GM12875 (cell line): ENCODE results near the gene PGBD1.

Experiments
- H3K4me3 ChIP-seq: one replicate; pipeline ENCODE4 v1.5.1; 2011; ENCODE audit warnings: low read depth, low read length, control low read depth
- TF ChIP-seq, protein P1 (sequence below): IDR thresholded peaks from 2 replicates; pipeline ENCODE4 v1.5.1; 2011; ENCODE audit warnings: low read depth, mild to moderate bottlenecking, control low read depth, inconsistent platforms, low read length, moderate library complexity, borderline replicate concordance; ENCODE audit not compliant: insufficient read depth

The PGBD1 gene

DNA sequence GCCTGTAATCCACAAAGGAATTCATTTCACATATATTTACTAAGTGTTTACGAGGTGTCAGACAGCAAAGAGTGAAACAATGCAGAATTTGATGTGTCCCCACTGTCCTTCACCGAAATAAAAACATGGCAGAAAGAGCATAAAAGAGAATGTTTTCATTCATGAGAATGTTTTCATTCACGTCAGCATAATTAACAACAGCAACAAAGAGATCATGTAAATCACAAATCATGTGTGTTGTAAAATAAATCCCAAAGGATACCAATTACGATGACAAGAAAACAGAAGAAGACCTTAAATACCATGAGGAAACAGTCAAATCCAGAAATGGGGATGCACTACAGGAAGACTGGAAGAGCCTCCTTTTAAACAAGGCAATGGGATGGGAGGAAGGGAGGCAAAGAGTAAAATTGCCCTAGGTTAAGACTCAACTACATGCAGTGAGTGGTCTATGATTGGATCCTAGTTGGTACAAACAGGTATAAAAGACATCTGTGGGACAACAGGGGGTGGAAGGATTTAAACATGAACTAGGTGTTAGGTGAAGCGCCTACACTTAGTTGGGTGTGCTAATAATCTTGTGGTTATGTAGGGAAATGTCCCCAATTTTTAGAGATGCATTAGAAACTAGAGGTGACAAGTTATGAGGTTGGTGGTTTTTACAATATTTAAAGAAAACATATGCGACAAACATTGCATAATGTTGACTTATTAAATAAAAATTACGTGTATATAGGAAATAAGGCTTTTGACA lies 53.1 kb downstream of the PGBD1 start:
- TF ChIP-seq, protein P1, sequence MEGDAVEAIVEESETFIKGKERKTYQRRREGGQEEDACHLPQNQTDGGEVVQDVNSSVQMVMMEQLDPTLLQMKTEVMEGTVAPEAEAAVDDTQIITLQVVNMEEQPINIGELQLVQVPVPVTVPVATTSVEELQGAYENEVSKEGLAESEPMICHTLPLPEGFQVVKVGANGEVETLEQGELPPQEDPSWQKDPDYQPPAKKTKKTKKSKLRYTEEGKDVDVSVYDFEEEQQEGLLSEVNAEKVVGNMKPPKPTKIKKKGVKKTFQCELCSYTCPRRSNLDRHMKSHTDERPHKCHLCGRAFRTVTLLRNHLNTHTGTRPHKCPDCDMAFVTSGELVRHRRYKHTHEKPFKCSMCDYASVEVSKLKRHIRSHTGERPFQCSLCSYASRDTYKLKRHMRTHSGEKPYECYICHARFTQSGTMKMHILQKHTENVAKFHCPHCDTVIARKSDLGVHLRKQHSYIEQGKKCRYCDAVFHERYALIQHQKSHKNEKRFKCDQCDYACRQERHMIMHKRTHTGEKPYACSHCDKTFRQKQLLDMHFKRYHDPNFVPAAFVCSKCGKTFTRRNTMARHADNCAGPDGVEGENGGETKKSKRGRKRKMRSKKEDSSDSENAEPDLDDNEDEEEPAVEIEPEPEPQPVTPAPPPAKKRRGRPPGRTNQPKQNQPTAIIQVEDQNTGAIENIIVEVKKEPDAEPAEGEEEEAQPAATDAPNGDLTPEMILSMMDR, result no peak
- H3K4me3 ChIP-seq, result no peak overlapping the region

DNA sequence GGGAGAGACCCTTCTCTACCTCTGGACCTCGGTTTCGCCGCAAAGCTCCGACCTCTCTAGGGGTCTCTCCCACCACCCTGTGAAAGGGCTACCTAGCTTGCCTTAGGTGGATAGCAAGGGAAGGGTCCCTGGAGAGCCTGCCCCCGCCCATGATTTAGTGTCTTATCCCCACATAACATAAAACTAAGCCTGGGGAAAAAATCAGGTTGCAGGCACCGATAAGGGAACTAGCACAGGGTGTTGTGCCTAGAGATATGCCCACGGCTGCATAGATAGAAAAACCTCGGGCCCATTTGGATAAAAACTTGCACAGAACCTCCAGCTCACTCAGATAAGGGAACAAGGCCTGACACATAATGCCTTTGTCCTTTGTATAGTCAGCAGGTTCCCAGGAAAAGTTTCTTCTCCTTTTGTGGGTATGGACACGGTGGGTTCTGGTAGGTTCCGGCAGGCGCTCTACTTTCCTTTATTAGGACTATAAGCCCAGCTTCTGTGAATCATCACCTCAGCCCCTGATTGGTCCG lies 53.7 kb downstream of the PGBD1 start:
- TF ChIP-seq, protein P1, result no peak

DNA sequence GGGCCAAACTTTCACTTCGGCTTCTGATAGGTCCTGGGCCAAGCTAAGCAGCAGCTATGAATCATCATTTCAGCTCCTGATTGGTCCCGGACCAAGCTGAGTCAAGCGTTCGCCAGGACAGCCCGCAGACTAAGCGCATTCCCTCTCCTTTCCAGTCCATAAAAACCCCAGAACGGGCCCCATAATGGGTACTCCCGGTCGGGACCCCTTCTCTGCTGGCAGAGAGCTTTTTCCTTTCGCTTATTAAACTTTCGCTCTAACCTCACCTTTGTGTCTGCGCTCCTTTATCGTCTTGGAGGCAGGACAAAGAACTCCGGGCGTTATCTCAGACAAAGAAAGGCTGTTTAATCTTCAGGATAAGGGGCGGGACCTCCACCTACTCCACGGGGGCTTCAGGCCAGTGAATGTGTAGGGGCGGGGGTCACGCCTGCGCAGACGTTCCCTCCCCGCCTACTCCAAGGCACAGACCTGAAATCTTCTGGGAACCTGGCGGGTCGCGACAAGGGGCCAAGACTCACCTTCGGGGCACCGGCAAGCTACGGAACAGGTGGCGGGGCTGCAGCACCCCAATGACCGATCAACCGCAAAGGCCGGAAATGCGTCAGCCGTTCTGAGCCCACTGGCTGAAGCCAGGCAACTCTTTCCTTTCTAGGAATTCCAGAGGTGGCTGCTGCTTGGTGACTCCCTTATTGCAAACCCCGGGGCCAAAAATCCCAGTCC lies 54.4 kb downstream of the PGBD1 start, which contains the start of gene ZSCAN31:
Gene ZSCAN31, minus strand, starts transcription at position 585 of the 720 bp plus-strand sequence. CDS start 6,465 bp downstream, outside the sequence.
- TF ChIP-seq, protein P1, result no peak
- peak within 1 kb of the TSS; percentile 53 for H3K4me3 ChIP-seq

More for the DNA sequence above, 53.7 kb downstream of the PGBD1 start:
- no peak overlapping the region for H3K4me3 ChIP-seq

DNA sequence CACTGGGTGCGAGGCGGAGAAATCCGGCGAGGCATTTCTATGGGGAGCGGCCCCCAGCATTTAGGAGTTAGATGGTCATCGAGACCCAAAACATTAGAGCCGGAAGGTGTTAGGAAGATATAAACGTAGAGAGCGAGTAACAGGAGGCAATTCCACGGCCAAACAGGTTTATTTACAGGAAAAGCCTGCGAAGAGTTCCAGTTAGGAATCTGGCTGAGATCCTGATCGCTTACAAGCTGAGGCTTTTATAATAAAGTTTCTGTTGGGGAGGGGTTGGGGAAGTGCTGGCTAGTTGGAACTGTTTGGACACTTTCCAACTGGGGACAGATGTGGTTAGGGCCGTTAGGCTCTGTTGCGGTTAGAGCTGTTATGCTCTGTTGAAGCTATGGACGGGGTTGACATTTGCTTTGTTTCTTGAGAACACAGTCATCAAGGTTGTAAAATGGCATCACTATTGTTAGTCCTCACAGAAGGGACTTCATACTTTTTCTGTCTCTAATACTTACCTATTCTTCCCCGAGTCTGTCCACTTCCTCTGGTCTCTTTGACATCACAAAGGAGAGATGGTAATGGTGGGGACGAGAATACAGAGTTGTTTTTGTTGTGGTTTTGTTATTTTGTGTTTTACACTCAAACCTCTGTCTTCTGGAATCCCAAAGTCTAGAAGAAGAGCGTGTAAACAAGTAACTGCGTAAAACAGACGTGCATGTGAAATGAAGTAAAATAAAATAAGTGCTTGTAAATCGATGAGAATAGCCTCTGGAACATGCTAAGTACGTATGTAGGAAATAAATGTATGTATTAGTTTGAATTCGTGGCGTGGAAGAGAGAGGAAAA lies 55.1 kb downstream of the PGBD1 start:
- peak overlapping the region; percentile 53 for H3K4me3 ChIP-seq
- TF ChIP-seq, protein P1, result no peak

DNA sequence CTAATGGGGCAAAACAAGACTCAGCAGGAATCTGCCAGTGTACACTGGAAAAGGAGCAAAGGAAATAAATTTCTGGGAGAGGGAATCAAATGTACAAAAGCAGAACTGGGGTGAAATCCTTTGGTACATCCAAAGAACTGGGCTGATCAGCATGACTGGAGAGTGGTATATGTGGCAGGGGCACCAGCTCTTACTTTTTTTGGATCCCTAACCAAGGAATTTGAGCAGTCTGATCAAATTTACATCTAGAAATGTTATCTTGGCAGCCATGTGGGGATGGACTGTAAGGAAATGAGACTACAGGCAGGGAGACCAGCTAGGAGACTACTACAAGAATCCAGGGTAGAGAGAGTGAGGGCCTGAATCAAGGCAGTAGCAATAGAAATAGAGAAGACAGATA lies 55.7 kb downstream of the PGBD1 start:
- H3K4me3 ChIP-seq, result no peak overlapping the region
- TF ChIP-seq, protein P1, result no peak

DNA sequence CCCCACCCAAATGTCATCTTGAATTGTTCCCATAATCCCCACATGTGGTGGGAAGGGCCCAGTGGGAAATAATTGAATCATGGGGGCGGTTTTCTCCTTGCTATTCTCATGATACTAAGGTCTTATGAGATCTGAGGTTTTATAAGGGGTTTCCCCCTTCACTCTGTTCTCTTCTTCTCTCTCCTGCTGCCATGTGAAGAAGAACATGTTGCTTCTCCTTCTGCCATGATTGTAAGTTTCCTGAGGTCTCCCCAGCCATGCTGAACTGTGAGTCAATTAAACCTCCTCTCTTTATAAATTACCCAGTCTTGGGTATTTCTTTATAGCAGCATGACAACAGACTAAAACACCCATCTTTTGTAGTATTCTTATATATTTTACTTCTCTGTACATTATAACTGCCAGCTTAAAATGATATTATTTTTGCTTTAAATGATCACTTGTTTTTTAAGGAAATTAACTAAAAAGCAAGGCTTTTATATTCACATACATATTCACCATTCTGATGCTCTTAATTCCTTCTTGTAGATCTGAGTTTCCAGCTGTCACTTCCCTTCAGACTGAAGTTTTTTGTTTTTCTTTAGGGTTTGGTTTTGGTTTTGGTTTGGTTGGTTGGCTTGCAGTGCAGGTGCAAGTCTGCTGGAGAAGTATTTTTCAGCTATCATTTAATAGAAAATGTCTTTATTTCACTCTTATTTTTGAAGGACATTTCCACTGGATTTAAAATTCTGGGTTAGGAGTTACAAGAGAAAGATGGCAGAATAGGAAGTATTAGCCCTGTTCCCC lies 59.1 kb downstream of the PGBD1 start:
- TF ChIP-seq, protein P1, result no peak

More for the DNA sequence above, 59.1 kb downstream of the PGBD1 start:
- H3K4me3 ChIP-seq, result no peak overlapping the region
